GM19395 (cell line): ENCODE results near the gene SLC34A3.
A peak's percentile ranks its signal among the peaks of the same experiment; 100 is the strongest.

Source experiments
- ATAC-seq: cut with Tn5 transposase; IDR thresholded peaks from one replicate; pipeline ENCODE4 v1.9.1; 2021; ENCODE audit warnings: mild to moderate bottlenecking, moderate library complexity; ENCODE audit not compliant: unreplicated experiment

SLC34A3 gene

DNA sequence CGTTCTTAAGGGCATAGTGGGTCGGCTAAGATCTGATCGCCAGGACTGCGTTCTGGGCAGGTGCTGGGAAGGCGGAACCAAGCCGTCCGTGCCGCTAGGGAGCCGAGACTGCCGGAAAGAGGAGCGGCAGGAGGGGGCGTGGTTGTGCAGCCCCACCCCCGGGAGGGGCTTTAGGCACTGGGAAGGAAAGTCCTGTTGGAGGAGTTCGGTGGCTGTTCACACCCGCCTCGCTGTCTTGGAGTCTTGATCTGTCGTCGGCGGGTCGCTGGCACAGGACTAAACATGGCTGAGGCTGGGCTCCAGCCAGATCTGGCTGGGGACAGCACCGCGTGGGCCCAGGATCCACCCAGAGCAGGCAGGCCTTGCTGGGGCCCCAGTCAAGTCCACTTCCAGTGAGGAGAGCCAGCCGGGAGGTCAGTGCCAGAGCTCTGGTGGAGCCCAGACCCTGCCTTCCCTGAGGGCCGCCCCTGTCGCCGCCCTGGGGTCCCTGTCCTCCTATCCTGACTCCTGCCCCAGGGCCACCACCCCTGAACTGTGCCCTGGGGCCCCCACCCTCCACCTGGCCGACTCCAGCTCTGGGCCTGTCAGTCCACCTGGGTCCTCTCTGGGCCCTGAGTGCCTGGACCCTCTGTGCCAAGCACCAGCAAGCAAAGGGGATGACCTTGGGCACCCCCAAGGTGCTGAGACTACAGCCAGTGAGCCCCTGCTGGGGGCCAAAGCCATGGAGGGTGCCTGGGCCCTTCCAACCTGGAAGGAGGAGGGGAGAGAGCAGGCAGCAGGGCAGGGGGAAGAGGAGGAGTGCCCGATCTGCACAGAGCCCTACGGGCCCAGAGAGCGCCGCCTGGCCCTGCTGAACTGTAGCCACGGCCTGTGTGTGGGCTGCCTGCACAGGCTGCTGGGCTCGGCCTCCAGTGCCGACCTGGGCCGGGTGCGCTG, 13.2 kb upstream of the SLC34A3 start:
- no peak for ATAC-seq

DNA sequence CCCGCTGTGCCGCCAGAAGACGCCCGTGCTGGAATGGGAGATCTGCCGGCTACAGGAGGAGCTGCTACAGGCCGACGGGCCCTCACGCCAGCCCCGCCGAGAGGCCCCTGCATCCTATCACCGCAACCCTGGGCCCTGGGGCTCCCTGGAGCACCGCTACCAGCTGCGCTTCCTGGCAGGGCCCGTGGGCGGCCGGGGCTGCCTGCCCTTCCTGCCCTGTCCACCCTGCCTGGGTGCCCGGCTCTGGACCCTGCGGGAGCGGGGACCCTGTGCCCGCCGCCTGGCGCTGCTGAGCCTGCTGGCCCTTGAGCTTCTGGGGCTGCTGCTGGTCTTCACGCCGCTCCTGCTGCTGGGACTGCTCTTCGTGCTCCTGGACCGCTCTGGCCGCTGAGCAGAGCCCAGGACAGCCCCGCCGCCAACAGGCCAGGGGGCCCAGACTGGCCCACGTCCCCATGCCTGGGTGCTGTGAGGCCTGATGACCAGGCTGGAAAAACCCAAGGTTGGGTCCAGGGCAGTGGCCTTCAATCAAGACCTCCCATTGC, 12.4 kb upstream of the SLC34A3 start:
- ATAC-seq: no peak

DNA sequence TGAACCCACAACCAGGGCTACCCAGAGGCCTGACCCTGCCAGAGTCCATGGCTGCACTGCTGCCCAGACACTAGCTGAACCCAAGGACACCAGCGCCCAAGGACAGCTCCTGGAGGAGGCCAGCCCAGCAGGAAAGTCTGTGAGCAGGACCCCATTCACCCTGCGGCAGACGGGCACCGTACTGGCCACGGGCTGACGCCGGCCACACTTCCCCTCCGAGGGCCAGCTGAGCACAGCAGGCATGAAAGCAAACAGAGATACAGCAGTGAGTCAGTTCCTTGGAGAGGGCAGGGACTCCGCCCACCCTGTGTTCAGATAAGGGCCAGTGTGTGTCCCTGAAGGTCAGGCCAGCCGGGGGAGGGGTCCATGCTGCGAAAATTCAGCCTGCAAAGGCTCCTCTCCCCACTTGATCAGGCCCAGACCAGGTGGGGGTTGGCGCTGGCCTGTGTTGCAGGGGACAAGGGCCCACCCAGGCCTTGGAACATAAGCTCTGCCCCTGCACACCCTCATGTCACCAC, 11.9 kb upstream of the SLC34A3 start:
- ATAC-seq: no peak

DNA sequence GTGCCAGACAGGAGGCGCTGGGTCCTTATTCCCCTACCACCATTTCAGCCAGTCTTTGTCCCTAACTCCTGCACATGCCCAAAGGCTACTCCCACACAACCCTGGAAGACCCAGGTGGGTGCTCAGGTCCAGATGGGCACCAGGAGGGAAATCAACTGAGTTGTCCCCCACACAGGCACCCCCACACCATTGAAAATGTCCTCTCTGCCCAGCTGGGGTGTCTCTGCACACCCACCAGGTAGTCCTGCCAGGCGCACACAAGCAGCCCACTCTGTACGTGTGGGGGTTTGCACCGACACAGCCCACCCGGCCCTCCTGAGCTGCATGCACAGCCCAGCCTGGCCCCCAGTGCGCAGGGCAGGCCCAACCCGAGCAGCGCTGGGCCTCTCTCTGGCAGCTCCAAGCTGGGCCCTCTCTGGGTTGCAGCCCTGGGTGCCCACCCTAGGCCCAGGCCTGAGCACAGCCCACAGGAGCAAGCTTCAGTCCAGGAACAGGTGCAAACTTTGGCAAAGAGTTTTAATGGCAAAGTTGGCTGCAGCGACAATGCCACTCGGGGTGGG, 10.9 kb upstream of the SLC34A3 start:
- ATAC-seq: no peak

DNA sequence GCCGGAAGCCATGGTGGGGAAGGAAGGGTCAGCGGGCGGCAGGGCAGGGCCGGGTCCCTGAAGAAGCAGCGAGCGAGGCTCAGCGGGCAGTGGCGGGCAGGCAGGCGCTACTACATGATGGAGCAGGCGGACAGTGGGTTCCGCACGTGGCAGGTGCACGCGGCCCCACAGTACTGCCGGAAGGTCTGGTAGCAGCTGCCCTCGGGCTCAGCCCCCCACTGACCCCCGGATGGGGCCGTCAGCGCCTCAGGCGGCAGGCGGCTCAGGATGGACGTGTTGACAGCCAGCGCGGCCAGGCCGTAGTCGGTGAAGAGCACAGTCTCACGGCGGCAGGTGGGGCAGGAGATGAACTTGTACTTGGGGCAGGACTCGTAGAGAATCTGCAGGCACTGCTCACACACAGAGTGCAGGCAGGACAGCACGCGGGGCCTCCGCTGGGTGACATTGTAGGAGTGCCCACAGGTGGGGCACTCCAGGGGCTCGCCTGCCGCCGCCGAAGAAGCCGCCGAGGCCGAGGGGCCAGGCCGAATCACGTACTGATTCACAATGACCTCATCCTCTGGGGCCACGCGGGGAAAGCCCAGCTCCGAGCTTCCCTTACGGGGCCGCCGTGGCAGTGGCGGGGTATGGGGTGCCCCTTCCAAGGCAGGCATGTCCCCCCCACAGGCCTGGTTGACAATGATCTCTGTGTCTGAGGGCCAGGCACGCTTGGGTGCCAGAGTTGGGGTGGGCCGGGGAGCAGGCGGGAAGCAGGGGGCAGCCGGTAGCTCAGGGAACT, 10.2 kb upstream of the SLC34A3 start:
- ATAC-seq: no peak

DNA sequence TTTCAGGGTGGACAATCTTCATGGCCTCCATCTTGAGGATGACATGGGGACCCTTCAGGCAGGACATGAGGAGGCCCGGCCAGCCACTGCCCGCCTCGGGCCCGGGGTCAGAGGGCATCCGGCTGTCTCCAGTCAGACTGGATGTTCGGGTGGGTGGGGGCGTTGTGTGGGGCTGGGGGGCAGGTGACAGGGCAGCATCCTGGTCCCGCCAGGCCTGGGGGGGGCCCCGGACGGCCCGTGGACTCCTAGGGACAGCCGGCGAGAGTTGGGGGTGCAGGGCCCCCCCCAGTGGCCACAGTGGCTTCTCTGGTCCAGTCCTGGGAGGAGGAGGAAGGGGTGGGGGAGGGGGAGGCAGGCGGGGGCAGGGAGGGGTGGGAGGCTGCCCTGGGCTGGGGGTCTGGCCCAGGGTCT, 9.6 kb upstream of the SLC34A3 start:
- no peak for ATAC-seq

DNA sequence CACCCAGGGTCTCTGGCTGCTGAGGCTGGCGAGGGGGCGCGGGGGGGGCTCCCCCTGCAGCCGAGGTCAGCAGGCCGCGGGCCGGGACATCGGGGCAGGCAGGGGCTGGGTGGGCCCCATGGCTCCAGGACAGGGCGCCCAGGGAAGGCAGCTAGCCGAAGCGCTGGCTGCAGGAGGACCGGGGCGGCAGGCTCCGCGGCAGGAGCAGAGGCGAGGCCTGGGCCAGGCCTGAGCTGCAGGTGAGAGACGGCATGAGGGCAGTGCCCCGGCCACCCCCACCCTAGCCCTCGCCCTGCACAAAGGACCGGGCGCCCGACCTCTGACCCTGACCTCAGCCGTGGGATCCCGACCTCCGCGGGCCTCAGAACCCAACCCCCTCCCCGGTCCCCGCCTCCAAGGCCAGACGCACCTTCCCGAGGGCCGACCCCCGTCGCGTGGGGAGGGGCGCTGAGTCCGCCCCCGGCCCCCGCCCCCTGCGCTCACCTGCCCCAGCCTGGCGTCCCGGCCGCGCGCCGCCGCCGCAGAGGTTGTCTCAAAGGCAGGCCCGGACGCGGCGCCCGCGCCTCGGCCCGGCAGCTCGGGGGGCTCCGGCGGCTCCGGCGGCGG, 9.1 kb upstream of the SLC34A3 start:
- ATAC-seq: no peak

DNA sequence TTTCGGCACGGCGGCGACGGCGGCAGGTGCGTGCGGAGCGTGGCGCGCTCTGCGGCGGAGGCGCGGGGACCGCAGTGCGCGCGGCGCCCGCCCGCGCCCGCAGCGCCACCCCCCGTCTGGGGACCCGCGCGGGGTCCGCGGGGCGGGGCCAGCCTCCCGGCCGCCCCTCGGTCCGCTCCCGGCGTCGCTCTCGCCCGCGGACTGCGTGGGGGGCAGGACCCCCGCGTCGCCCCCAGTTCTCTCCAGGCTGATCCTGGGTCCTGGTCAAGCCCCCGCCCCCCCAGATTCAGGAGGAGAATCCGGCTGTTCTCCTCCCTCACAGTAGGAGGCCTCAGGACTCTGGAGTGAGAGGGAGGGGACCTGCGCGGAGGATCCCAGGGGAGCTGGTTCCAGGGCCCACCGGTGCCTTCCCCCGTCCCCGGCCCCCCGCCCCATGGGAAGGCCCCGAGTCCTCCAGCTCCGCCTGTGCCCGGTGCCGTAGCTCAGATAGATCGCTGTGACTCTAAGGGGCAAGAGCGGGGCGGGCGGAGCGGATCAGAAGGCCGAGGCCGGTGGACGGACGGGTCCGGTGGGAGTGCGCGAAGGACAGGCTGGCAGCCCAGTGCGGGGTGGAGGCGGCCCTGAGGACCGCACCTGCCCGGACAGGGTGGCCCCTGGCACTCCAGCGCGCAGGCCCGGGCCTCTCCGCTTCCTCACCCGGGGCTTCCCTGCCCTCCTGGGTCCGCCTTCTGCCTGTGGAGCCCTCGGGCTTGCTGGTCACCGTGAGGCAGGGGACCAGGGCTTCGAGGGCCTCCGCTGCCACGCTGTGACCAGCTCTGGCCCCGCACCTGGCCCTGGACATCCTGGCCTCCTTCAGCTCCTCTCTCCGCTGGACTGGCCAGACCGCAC, 8.3 kb upstream of the SLC34A3 start, which contains the start of gene RNF208:
Gene RNF208 (minus strand): TSS at position 51 of the 888 bp plus-strand sequence. CDS start 1,028 bp downstream, outside the sequence.
- peak; percentile 10 for ATAC-seq

DNA sequence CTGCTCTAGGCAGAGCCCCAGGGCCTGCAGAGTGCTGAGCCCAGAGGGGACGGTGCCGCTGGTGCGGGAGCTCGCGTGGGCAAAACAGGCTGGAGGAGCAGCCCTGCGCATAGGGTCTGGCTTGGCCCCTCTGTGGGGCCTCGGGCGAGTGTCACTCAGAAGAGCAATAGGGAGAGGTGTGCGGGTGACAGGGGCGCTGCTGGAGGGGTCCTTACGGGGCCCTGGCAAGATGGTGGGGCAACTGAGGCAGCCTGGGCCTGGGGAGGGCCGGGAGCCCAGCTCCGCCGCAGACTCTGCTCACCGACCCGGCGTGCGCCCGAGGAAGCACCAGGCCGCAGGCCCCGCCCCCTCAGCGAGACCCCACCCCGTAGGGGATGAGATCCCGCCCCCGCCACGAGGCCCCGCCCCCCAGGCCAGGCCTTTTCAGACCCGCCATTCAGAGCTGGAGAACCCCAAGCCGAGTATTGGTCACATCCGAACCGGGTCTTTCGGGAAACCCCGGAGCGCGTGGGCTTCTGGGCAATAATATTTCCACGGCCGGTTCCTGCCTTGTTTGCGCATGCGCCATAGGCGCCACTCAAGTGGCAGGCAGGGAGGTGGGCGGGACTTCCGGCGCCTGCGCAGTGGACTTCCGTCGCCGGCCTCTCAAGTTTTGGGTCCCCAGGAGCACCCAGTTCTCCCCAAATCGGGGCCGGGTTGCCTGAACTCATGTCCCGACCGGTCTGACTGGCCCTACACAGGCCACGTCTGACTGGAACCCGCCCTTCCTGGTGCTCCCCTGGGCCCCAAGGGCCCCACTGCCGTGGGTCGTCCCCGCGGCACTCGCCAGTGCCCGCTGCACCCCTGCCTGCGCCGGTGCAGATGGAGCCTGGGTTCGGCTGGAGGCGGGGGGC, 7.4 kb upstream of the SLC34A3 start:
- ATAC-seq: peak; percentile 71

DNA sequence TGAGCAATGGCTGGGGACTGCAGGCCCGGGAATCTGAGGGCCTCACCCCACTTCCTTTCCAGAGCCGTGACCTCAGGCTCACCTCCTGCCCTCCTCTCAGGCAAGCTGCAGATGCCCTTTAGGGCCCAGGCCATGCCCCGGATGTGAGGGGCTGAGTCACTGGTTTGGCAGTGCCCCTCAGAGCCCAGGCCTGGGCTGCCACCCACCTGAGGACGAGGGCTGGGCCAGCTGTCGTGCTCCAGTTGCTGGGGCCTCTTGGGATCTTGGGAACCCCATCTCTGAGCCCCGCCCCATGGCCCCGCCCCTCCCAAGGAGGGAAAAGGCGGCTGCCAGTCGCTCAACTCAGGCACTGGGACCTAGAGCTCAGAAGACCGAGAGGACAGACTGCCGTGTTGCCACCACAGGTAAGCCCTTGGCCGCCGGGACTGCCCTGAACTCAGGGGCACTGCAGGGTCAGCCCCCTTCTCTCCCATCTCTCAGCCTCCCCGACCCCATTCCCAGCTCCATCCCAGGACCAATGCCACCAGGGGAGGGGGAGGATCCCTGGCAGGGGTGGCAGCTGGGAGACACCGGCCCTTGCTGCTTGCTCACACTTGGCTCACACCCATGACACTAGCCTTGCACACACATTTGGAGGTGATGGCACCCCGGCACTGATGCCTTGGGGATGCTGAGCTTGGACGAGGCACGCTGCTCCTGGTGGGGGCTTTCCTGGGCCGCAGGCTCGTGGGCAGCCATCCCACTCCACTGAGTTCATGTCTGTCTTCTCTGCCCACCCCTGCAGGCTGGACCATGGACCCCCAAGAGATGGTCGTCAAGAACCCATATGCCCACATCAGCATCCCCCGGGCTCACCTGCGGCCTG, 5.6 kb upstream of the SLC34A3 start, which contains the start of gene CYSRT1:
Gene CYSRT1 (plus strand): TSS at position 345 of the 865 bp plus-strand sequence. CDS start 448 bp downstream, at position 793.
- ATAC-seq: no peak

DNA sequence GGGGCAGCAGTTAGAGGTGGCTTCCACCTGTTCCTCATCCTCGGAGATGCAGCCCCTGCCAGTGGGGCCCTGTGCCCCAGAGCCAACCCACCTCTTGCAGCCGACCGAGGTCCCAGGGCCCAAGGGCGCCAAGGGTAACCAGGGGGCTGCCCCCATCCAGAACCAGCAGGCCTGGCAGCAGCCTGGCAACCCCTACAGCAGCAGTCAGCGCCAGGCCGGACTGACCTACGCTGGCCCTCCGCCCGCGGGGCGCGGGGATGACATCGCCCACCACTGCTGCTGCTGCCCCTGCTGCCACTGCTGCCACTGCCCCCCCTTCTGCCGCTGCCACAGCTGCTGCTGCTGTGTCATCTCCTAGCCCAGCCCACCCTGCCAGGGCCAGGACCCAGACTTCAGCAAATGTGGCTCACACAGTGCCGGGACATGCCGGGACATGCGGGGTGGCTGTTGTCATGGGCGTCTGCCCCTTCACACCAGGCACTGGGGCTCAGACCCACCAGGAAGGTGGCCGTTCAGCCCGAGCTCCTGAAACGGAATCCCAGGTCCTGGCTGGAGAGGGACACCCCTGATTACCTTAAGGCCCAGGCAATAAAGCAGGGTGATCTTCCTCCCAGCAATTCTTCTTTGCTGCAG, 4.9 kb upstream of the SLC34A3 start:
- no peak for ATAC-seq

DNA sequence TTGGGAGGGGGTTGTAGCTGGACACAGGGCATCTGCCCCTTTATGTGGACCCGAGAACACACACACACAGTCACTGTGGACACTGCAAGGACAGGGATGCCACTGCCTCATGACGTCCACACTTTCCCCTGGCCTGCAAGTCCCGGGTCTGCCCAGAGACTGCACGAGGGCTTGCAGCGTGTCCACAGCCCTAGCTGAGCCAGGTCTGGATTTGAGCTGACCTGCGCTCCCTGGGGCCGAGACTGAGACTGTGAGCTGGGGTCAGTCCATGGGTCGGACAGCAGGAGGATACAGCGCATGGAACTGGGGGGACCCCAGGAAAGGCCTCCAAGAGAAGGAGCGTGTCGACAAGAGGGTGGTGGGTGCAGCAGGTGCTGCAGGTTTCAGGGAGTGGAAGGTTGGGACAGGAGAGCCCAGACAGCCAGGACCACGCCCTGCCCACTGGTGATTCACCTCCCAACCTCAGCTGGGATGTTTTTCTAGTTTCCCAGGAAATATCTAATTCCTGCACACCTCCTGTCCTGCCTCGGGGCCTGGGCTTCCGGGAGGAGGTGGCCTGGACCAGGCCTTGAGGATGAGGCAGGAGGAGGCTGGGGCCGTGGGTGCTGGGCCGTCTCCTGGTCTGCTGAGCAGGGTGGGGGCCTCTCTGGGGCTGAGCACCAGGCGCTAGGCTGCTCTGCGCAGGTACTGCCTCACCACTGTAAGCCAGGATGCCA, 4.2 kb upstream of the SLC34A3 start:
- ATAC-seq: no peak

DNA sequence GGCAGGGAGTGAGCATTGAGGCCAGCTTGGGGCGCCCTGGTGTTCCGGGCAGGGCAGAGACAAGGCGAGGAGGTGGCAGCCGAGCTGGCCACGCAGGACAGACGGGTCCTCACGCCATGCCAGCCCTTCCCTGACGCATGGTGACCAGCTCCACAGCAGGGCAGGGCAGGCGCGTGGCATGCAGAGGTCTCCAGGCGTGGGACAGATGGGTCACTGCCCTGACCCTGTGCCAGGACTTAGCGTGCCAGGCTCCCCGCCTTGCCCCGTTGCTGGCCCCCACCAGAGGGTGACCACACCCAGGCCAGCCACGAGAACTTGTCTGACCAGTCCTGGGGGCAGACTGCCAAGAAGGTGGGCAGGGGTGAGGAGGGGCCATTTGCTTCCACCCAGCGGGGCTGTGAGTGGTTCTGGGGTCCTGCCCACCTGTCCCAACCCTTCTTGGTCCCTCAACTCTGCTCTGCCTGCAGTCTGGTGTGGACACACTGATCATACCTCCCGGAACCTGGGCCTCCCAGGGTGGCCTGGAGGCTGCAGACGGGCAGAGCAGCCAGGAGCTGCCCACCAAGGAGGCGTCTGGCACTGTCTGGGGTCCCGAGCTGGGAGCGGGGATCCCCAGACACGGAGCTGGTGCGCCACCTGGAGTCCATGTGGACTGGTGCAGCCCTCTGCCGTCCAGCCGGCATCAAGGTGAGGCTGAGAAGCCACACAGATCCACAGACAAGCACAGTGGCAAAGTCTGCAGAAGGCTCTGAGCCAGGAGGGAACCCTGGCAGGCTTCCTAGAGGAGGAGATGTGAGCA, 3.4 kb upstream of the SLC34A3 start, which contains the start of gene RNF224:
Gene RNF224 (plus strand): TSS at position 449 of the 799 bp plus-strand sequence. CDS start 834 bp downstream, outside the sequence.
- ATAC-seq: no peak

DNA sequence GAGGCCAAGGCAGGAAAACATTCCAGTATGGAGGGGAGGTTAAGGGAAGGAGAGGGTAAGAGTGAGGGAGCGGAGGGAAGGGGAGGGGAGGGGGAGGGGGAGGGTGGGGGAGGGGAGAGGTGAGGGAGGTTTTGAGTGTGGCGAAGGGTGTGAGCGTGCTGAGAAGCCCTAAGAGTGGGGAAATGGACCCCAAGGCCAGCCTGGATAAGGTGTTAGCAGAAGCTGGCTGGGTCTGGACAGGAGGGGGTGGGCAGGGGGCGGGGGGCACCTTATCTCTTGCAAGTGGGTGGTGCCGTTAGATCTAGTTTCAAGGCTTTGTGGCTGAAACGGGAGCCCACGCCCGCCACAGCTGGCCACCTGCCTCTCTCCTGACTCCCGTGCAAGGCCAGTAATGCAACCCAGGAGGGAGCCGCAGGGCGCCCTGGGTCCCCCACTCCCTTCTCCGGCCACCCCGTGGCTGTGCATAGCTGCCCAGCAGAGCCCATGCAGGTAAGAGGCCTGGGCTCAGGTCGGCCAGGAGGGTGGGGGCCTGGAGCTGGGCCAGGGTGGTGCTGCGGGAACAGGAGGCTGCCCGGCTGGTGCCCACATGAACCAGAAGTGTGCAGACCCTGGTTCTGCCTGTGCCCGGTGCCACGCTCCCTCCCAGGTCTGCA, 2.7 kb upstream of the SLC34A3 start:
- ATAC-seq: no peak

DNA sequence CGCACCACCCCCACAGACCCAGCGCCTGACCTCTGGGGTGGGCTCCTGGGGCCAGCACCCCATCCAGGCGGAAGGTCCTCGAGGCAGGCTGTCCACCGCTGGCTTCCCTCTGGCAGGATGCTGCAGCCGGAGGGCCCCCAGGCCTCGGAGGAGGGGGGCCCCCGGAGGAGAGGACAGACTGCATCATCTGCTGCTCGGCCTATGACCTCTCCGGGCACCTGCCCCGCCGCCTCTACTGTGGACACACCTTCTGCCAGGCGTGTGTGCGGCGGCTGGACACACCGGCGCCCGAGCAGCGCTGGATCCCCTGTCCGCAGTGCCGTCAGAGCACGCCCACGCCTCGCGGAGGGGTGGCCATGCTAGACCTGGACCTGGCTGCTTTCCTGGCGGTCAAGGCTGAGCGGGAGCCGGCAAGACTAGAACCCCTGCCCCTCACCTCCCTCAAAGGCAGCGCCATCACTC, 2.2 kb upstream of the SLC34A3 start:
- ATAC-seq: no peak
